ENCODE results near the gene CCDC110.

The CCDC110 gene

GRCh38 chr4:185470501-185471195, 885 bp downstream of the CCDC110 start:
- DNase-seq = peak; percentile 26

DNA sequence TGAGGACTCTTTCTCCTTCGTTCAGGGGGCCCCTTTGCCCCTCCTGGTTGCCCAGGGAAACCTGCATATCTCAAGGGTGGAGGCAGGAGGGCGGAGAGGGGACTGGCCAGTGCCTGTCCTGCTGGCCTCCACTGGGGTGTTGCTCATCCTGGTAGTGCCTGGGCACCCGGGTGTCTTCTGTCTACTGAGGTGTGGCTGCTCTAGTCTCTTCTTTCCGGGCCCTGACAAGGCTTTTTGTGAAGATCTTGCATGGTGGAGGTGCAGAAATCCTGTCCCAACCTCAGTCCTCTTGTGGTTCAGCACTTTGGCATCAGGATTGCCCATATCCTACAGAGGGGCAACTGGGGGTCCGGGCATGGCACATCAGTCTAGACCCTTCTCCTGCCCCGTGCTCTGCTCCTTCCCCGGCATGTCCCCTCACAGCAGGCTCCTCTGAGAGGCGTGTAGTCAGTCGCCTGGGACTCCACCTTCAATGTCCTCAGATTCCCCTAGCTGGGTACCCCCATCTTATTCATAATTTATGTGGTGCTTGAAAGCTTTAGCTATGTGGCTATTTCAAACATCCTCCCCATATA, 1.9 kb downstream of the CCDC110 start:
- no peak for DNase-seq

GRCh38 chr4:185468999-185469398, 2.5 kb downstream of the CCDC110 start:
- no peak for DNase-seq

DNA sequence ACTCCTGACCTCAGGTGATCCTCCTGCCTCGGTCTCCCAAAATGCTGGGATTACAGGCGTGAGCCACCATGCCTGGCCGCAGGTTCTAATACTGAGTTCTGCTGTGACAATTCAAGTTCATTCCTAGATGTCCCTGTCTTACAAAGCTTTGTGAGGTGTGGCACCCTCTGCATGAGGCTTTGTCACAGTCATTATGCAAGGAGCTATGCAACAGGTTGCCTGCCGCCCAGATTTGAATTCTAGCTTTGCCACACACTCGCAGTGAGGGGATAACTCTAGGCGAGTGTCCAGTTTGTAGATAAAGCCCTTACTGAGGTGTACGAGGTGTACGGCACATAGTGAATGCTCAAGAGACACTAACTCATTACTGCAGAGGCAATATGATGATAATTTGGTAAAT, 3.5 kb downstream of the CCDC110 start:
- DNase-seq = no peak

- DNase-seq = no peak
Observed at GRCh38 chr4:185467101-185467500, 4.4 kb downstream of the CCDC110 start.

DNA sequence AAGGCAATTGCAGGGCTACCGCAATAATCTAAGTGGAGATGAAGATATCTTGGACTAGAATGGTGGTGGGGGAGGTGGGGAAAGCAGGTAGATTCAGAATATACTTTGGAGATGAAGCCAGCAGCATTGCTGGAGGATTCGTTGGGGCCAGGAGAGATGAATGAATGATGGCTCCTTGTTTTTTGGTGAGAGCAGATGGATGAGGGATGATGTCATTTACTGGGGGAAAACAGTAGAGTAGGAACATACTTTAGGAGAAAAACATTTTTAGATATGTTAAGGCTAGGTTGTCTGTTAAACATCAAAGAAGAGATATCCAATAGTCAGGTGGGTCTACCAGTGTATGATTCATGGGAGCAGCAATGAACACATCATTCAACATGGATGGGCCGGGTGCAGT, 5.8 kb downstream of the CCDC110 start:
- no peak for DNase-seq

DNA sequence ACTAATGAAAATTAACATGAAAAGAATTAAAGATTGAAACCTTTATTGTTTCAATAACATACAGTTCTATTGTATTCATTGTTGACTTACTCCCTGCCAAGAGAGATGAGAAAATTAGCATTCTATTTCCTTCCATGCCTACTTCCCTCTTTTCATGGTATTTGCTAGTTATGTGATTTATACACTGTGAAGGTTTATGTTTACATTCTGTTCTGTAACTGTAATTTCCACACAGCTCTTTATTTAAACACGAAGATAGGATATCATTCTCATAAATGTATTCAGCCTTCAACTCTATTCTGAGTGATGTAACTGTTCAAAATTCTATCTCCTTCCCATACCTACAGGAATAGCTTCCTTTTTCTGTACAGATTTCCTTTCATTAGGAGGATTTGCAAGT, 6.6 kb downstream of the CCDC110 start:
- no peak for DNase-seq

- no peak for DNase-seq
Observed at GRCh38 chr4:185464183-185464582, 7.3 kb downstream of the CCDC110 start.

- no peak for DNase-seq
Observed at GRCh38 chr4:185463541-185463940, 8.0 kb downstream of the CCDC110 start.

DNA sequence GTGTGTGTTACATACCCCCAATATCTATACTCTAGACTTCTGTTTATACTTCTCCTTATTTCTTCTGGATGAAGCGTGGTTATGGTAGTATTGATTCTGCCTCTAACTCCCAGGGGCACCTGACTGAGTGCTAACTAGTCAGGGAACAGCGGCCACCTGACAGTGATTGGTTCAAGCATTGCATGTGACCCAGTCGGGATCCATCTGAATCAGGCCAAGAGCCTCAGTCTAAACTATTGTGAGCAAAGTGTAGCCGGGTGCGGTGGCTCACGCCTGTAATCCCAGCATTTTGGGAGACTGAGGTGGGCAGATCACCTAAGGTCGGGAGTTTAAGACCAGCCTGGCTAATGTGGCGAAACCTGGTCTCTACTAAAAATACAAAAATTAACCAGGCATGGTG, 10.0 kb downstream of the CCDC110 start:
- DNase-seq = no peak

- peak; percentile 28 for DNase-seq
Observed at GRCh38 chr4:185457136-185457535, 14.4 kb downstream of the CCDC110 start.

- no peak for DNase-seq
Observed at GRCh38 chr4:185456131-185456530, 15.4 kb downstream of the CCDC110 start.

DNA sequence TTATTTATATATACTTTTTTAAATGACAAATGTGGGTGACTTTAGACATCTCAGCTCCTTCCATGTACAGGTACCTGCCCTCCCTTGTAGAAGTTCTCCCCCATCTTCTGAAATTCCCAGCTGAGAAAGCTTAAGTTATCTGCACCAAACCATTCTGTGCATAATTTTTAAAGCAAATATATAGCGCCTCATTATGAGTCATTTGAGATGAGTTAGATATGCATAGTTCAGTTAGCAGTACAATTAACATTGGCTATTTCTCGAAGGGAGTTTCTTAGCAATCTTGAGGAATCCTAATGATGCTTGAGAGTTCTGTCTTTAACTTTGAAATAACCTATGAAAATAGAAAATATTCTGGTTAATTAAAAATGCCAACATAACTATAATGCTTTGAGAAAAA, 26.3 kb downstream of the CCDC110 start:
- no peak for DNase-seq

DNA sequence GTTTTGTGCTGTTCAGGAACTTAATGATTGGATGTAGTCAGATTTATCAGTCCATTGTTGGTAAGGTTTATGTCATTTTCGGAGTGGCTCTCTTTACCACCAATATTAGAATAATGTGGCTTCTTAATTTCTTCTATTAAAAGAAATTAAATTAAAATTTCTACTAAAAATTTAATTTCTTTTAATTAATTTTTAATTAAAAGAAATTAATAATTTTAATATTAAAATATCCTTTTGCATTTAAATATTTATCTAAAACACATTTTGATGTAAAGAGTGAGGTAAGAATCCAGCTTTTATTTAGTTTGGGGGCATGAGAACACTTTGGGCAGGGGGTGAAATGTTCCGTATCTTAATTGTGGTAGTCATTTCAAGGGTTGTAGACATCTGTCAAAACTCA, 30.1 kb downstream of the CCDC110 start:
- no peak for DNase-seq

- DNase-seq = no peak
Observed at GRCh38 chr4:185437809-185438208, 33.7 kb downstream of the CCDC110 start.

- DNase-seq = no peak
Observed at GRCh38 chr4:185435466-185435865, 36.1 kb downstream of the CCDC110 start.

DNA sequence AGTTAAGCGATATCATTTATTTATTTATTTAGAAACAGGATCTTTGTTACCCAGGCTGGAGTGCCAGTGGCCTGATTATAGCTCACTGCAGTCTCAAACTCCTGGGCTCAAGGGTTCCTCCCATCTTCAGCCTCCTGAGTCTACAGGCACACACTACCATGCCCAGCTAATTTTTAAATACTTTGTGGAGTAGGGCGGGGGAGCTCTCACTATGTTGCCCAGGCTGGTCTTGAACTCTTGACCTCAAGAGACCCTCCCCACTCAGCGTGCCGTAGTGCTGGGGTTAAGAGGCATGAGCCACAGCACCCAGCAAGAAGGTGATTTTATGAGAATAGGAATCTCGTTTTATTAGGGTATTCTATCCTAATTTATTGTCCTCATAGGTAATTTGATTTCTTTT, 41.9 kb downstream of the CCDC110 start:
- no peak for DNase-seq

GRCh38 chr4:185426960-185427688, 44.4 kb downstream of the CCDC110 start:
- DNase-seq = no peak

GRCh38 chr4:185425647-185426352, 45.7 kb downstream of the CCDC110 start, which contains the start of gene UFSP2:
Gene UFSP2 (minus strand): TSS chr4:185425964. CDS start chr4:185425868, 96 bp downstream.
- peak; percentile 50 for DNase-seq

DNA sequence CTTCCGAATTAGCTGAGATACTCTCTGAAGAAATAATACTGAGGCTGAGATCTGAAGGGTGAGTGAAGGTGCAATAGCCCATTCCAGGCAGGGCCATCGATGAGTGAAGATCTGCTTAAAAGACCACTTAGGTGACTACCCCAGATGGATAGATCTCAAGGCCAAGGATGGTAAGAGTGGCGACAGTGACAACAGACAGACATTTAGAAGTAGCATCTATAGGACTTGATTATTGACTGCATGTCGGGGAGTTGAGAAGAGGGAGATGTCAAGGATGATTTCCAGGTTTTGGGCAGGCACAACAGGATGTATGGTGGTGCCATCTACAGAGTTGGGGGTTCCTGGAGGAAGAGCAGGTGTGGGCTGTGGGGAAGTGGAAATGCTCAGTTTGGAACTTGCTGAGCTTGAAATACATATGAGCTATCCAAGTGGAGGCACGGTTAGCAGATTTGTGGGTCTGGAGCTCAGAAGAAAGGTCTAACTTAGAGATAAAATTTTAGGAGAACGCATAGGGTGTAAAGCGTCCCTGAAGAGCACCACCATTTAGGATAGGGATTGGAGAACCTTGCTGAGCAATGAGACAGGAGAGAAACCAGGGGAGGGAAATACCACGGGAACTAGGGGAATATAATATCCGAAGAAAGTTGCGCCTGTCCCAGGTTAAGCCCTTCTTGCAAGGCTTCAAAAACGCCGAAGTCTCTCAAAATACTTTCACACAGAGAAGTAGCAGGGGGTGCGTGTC, 46.5 kb downstream of the CCDC110 start:
- DNase-seq = no peak

DNA sequence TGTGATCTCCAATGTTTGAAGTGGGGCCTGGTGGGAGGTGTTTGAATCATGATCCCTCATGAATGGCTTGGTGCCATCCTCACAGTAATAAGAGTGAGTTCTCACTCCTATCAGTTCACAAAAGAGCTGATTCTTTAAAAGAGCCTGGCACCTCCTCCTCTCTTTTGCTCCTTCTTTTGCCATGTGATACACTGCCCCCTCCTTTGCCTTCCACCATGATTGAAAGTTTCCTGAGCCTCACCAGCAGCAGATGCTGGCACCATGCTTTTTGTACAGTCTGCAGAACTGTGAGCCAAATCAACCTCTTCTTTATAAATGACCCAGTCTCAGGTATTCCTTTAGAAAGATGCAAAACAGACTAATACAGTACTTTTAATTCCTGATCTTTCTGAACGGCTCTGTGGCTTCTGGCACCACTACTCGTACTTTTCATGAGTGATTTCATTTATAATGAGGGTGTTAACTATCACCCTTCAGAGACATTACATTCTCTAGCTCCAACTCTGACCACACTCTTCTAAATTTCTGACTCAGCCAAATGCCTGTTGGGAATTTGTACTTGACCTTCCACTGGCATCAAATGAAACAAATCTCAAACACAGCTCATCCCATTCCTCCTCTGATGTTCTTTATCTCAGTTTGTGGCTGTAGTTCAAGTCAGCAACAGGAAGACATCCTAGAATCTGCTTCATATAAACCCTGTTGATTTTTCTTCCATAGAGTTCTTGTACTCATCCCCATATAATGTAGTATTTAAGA, 50.0 kb downstream of the CCDC110 start:
- DNase-seq = no peak

- DNase-seq = no peak
Observed at GRCh38 chr4:185416955-185417354, 54.6 kb downstream of the CCDC110 start.
